IMR-90 (cell line): ENCODE data around the gene BEND3. TPM values are rescaled to one million over a fixed set of nuclear protein-coding genes. Genes with fewer than 3 reads are reported as not detected.

ENCODE experiments used
- ATAC-seq: fragments of 200-7000 bp; cut with Tn5 transposase; 2 replicates; pipeline ENCODE4 v1.9.1; 2020; ENCODE audit warnings: low read depth, mild to moderate bottlenecking, moderate library complexity
- BruUV-seq: library from RNA; stranded (reverse); fragments of 400-500 nt; replicated peaks from 2 replicates; lab custom pipeline; 2021; lab: Mats Ljungman, UMichigan
- CTCF ChIA-PET: fragments of 300-600 bp; formaldehyde crosslinking; extraction: SDS; loops from one replicate; lab custom pipeline; 2021; ENCODE audit warnings: antibody characterized with exemption; lab: Yijun Ruan, JAX
- POLR2A ChIA-PET: fragments of 300-600 bp; sonication (Branson Sonifier 250); formaldehyde crosslinking; loops from one replicate; lab custom pipeline; 2022; ENCODE audit warnings: antibody characterized with exemption; ENCODE audit not compliant: unreplicated experiment; lab: Charles Lee
- DNase-seq: peaks from one replicate; pipeline ENCODE4 v3.0.0; 2013
- H2AFZ ChIP-seq: replicated peaks from 2 replicates; pipeline ENCODE3; 2013; ENCODE audit warnings: low read length, mild to moderate bottlenecking; ENCODE audit not compliant: poor library complexity
- H2AK5ac ChIP-seq: 2 replicates; pipeline ENCODE4 v1.6.1; 2013; ENCODE audit warnings: low read depth, low read length, inconsistent platforms
- H2AK9ac ChIP-seq: replicated peaks from 2 replicates; pipeline ENCODE3; 2013; ENCODE audit warnings: mild to moderate bottlenecking, low read depth, low read length, moderate library complexity; ENCODE audit not compliant: poor library complexity
- H2BK120ac ChIP-seq: 2 replicates; pipeline ENCODE4 v1.6.1; 2013; ENCODE audit warnings: low read depth, low read length, inconsistent platforms
- H2BK15ac ChIP-seq: 3 replicates; pipeline ENCODE4 v1.6.1; 2013; ENCODE audit warnings: low read depth, low read length, inconsistent platforms
- H2BK20ac ChIP-seq: 2 replicates; pipeline ENCODE4 v1.6.1; 2013; ENCODE audit warnings: low read depth, mild to moderate bottlenecking, inconsistent platforms, low read length, moderate library complexity
- H2BK5ac ChIP-seq: 2 replicates; pipeline ENCODE4 v1.6.1; 2013; ENCODE audit warnings: mild to moderate bottlenecking, low read depth, low read length, inconsistent platforms; ENCODE audit not compliant: poor library complexity, severe bottlenecking
- H3K14ac ChIP-seq: replicated peaks from 2 replicates; pipeline ENCODE4 v1.6.1; 2013; ENCODE audit warnings: low read depth, low read length, inconsistent platforms
- H3K18ac ChIP-seq: 2 replicates; pipeline ENCODE4 v1.6.1; 2013; ENCODE audit warnings: low read depth, low read length, control low read depth
- H3K23ac ChIP-seq: 2 replicates; pipeline ENCODE4 v1.6.1; 2013; ENCODE audit warnings: low read depth, low read length, inconsistent platforms
- H3K27ac ChIP-seq: 2 replicates; pipeline ENCODE4 v1.5.1; 2013; ENCODE audit warnings: mild to moderate bottlenecking, control low read depth, low read length; ENCODE audit not compliant: insufficient read depth
- H3K27me3 ChIP-seq: 2 replicates; pipeline ENCODE4 v1.6.1; 2013; ENCODE audit warnings: low read length; ENCODE audit not compliant: control insufficient read depth, insufficient read depth
- H3K36me3 ChIP-seq: 2 replicates; pipeline ENCODE4 v1.6.1; 2013; ENCODE audit warnings: low read length, mixed read lengths; ENCODE audit not compliant: control insufficient read depth, insufficient read depth
- H3K4ac ChIP-seq: 2 replicates; pipeline ENCODE4 v1.6.1; 2013; ENCODE audit warnings: low read depth, low read length, inconsistent platforms
- H3K4me1 ChIP-seq: 2 replicates; pipeline ENCODE4 v1.6.1; 2013; ENCODE audit warnings: low read length, mixed read lengths; ENCODE audit not compliant: control insufficient read depth, insufficient read depth
- H3K4me2 ChIP-seq: 2 replicates; pipeline ENCODE4 v1.6.1; 2013; ENCODE audit warnings: low read depth, mild to moderate bottlenecking, control low read depth, low read length, moderate library complexity
- H3K4me3 ChIP-seq: 2 replicates; pipeline ENCODE4 v1.5.1; 2013; ENCODE audit warnings: low read depth, mild to moderate bottlenecking, control low read depth, low read length, moderate library complexity; ENCODE audit not compliant: insufficient read depth
- H3K56ac ChIP-seq: 2 replicates; pipeline ENCODE4 v1.6.1; 2013; ENCODE audit warnings: low read length, inconsistent platforms; ENCODE audit not compliant: insufficient read depth; ENCODE audit errors: extremely low read depth
- H3K79me1 ChIP-seq, 2 experiments: 2 replicates each; pipeline ENCODE4 v1.6.1; 2013; ENCODE audit warnings: low read length in 2 of 2, inconsistent platforms in 1 of 2, low read depth in 1 of 2
- H3K9ac ChIP-seq: 2 replicates; pipeline ENCODE4 v1.6.1; 2013; ENCODE audit warnings: low read depth, low read length, control low read depth
- H3K9me1 ChIP-seq: 2 replicates; pipeline ENCODE4 v1.6.1; 2013; ENCODE audit warnings: low read length, inconsistent platforms; ENCODE audit not compliant: insufficient read depth
- H3K9me3 ChIP-seq: 2 replicates; pipeline ENCODE4 v1.6.1; 2013; ENCODE audit warnings: low read length; ENCODE audit not compliant: control insufficient read depth, insufficient read depth
- H4K20me1 ChIP-seq: 2 replicates; pipeline ENCODE4 v1.6.1; 2013; ENCODE audit warnings: low read length, inconsistent platforms; ENCODE audit not compliant: insufficient read depth
- H4K5ac ChIP-seq: 2 replicates; pipeline ENCODE4 v1.6.1; 2013; ENCODE audit warnings: mild to moderate bottlenecking, low read depth, low read length, control low read depth
- H4K8ac ChIP-seq, 2 experiments: 2 replicates each; pipeline ENCODE4 v1.6.1; 2013; ENCODE audit warnings: low read depth in 2 of 2, low read length in 2 of 2, control low read depth in 1 of 2, inconsistent platforms in 1 of 2
- H4K91ac ChIP-seq: 2 replicates; pipeline ENCODE4 v1.6.1; 2013; ENCODE audit warnings: low read depth, low read length, inconsistent platforms; ENCODE audit not compliant: insufficient read depth
- BHLHE40 ChIP-seq: fragments of 150-350 bp; IDR thresholded peaks from 2 replicates; pipeline ENCODE4 v1.6.1; 2016; ENCODE audit warnings: mild to moderate bottlenecking, low read depth, low read length
- CEBPB ChIP-seq: IDR thresholded peaks from 2 replicates; pipeline ENCODE4 v1.6.1; 2012; ENCODE audit warnings: low read depth, low read length, improper control_type of control experiment
- CHD1 ChIP-seq: IDR thresholded peaks from 2 replicates; pipeline ENCODE4 v1.6.1; 2012; ENCODE audit warnings: low read depth, low read length, improper control_type of control experiment
- ELK1 ChIP-seq: fragments of 150-350 bp; IDR thresholded peaks from 2 replicates; pipeline ENCODE4 v1.6.1; 2016; ENCODE audit warnings: low read depth, mild to moderate bottlenecking, low read length, moderate library complexity, borderline replicate concordance
- FOS ChIP-seq: fragments of 150-350 bp; IDR thresholded peaks from 2 replicates; pipeline ENCODE4 v1.6.1; 2016; ENCODE audit warnings: low read depth, low read length
- MAFK ChIP-seq: IDR thresholded peaks from 2 replicates; pipeline ENCODE4 v1.6.1; 2012; ENCODE audit warnings: low read depth, low read length, improper control_type of control experiment
- MXI1 ChIP-seq: IDR thresholded peaks from 2 replicates; pipeline ENCODE4 v1.6.1; 2012; ENCODE audit warnings: low read depth, mild to moderate bottlenecking, low read length, moderate library complexity, borderline replicate concordance
- POLR2A ChIP-seq: IDR thresholded peaks from 2 replicates; pipeline ENCODE4 v1.6.1; 2012; ENCODE audit warnings: mild to moderate bottlenecking, low read depth, low read length
- RAD21 ChIP-seq: IDR thresholded peaks from 2 replicates; pipeline ENCODE4 v1.6.1; 2012; ENCODE audit warnings: low read length, improper control_type of control experiment
- RCOR1 ChIP-seq: IDR thresholded peaks from 2 replicates; pipeline ENCODE4 v1.6.1; 2012; ENCODE audit warnings: mild to moderate bottlenecking, low read length, improper control_type of control experiment; ENCODE audit not compliant: insufficient replicate concordance
- RFX5 ChIP-seq: IDR thresholded peaks from 2 replicates; pipeline ENCODE4 v1.8.0; 2012; ENCODE audit warnings: low read depth, mild to moderate bottlenecking, low read length, moderate library complexity
- SMC3 ChIP-seq: fragments of 150-350 bp; IDR thresholded peaks from 2 replicates; pipeline ENCODE4 v1.6.1; 2016; ENCODE audit warnings: low read depth, mild to moderate bottlenecking, antibody characterized with exemption, low read length, moderate library complexity
- USF2 ChIP-seq: fragments of 150-350 bp; IDR thresholded peaks from 2 replicates; pipeline ENCODE4 v1.6.1; 2017; ENCODE audit warnings: mild to moderate bottlenecking, antibody characterized with exemption, low read length, low read depth
- WGBS, 2 experiments: methylation state at CpG; one replicate each; pipeline versions ENCODE4 v1.1.5 to v1.1.7; 2013; ENCODE audit warnings: missing lambda C conversion rate in 2 of 2; ENCODE audit not compliant: insufficient read length in 1 of 2; ENCODE audit errors: extremely low coverage in 2 of 2; 5-methylcytosine and 5-hydroxymethylcytosine counted together
- dilution Hi-C: fragments of 300-500 bp; cut with HindIII; formaldehyde crosslinking; loops from one replicate; pipeline ENCODE4 v1.14.3; 2018; ENCODE audit warnings: low sequenced_read_pairs; ENCODE audit not compliant: unreplicated experiment
- in situ Hi-C: fragments of 300-500 bp; cut with MboI; formaldehyde crosslinking; loops from 3 replicates; pipeline ENCODE4 v1.14.3; 2019; ENCODE audit warnings: low sequenced_read_pairs, inconsistent platforms, mixed read lengths
- intact Hi-C: fragments of 100-400 bp; cut with micrococcal nuclease; formaldehyde crosslinking; loops from 2 replicates; pipeline ENCODE4 v1.10.0; 2022
- polyA plus RNA-seq, 3 experiments: library from polyadenylated mRNA; depleted of rRNA; stranded (reverse); fragments of >200 nt; gene quantifications; 2 replicates each; pipeline ENCODE4 v1.2.3, GENCODE V29; 2012; ENCODE audit warnings: low replicate concordance in 1 of 3
- total RNA-seq: library from RNA; depleted of rRNA; stranded (reverse); fragments of >200 nt; gene quantifications from 2 replicates; pipeline ENCODE4 v1.2.3, GENCODE V29; 2012
- TF ChIP-seq, protein P1 (sequence below): conservative IDR thresholded peaks from 2 replicates; pipeline ENCODE4 v1.5.1; 2012; ENCODE audit warnings: mild to moderate bottlenecking, low read depth, low read length, improper control_type of control experiment

BEND3 gene
- total and polyA plus RNA-seq, 2 of the 4 experiments (the other 2 are of a cell fraction), result 1.2 to 1.8 TPM

DNA sequence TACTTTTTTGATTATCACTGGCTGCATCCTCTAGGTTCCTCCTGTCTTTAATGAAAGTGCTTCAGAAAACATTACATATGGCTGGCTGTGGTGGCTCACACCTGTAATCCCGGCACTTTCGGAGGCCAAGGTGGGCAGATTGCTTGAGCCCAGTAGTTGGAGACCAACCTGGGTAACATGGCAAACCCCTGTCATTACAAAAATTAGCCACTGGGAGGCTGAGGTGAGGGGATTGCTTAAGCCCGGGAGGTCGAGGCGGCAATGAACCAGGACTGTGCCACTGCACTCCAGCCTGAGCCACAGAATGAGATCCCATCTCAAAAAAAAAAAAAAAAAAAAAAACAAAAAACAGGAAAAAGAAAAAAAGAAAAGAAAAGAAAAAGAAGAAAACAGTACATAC is 35.3 kb downstream of the BEND3 start:
- POLR2A ChIA-PET, result no interaction called here
- Histone ChIP-seq H3K9me1 (no peaks in the 10 kb centered on the region), H3K23ac (no peak overlapping the region), H3K9ac (no peak overlapping the region), H3K56ac (no peak overlapping the region), H3K4me3 (no peak overlapping the region), H4K5ac (no peak overlapping the region), H3K4ac (no peak overlapping the region), H3K27ac (no peak overlapping the region), H2AK9ac (no peak overlapping the region), H4K20me1 (no peaks in the 10 kb centered on the region), H2AFZ (no peak overlapping the region), H3K79me1 (no peaks in the 10 kb centered on the region), H3K18ac (no peak overlapping the region), H3K4me2 (no peak overlapping the region), H2BK15ac (no peak overlapping the region), H2BK120ac (no peak overlapping the region), H3K9me3 (no peaks in the 10 kb centered on the region), H3K36me3 (no peaks in the 10 kb centered on the region), H3K4me1 (no peaks in the 10 kb centered on the region), H3K14ac (no peak overlapping the region), H2BK5ac (no peak overlapping the region), H2AK5ac (no peak overlapping the region), H4K8ac (no peak overlapping the region), H2BK20ac (no peak overlapping the region), H3K27me3 (no peaks in the 10 kb centered on the region), H4K91ac (no peak overlapping the region)
- CTCF ChIA-PET, result interaction anchor here (0.8 kb wide), 1 partner anchor 12 kb away, joined by 3 read pairs; no protein-coding TSS in a partner anchor
- TF ChIP-seq, protein P1, sequence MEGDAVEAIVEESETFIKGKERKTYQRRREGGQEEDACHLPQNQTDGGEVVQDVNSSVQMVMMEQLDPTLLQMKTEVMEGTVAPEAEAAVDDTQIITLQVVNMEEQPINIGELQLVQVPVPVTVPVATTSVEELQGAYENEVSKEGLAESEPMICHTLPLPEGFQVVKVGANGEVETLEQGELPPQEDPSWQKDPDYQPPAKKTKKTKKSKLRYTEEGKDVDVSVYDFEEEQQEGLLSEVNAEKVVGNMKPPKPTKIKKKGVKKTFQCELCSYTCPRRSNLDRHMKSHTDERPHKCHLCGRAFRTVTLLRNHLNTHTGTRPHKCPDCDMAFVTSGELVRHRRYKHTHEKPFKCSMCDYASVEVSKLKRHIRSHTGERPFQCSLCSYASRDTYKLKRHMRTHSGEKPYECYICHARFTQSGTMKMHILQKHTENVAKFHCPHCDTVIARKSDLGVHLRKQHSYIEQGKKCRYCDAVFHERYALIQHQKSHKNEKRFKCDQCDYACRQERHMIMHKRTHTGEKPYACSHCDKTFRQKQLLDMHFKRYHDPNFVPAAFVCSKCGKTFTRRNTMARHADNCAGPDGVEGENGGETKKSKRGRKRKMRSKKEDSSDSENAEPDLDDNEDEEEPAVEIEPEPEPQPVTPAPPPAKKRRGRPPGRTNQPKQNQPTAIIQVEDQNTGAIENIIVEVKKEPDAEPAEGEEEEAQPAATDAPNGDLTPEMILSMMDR, result no peak
- TF ChIP-seq RAD21 (no peak), RCOR1 (no peak), USF2 (no peak), ELK1 (no peak), CEBPB (no peak), SMC3 (no peak), POLR2A (no peak), MXI1 (no peak), MAFK (no peak), FOS (no peak), BHLHE40 (no peak), RFX5 (no peak), CHD1 (no peak)
- dilution Hi-C loops, result no loop called here
- in situ Hi-C loops, result no loop called here
- ATAC-seq (no peak), DNase-seq (no peak)
- intact Hi-C loops, result no loop called here
- WGBS, 2 experiments, result no CpG with 5 or more reads among the region's 5 CpGs
- no TSS peak for BruUV-seq
